Lung (tissue), 12 donors: Measurements from ENCODE around the gene CDIPT. TPM values are rescaled to one million over a fixed set of nuclear protein-coding genes. Genes with fewer than 3 reads are reported as not detected.
A peak's percentile ranks its signal among the peaks of the same experiment; 100 is the strongest.

Experiments used
- ATAC-seq: fragments of 200-7000 bp; cut with Tn5 transposase; one replicate; pipeline ENCODE4 v1.9.1; 2020; ENCODE audit warnings: moderate number of reproducible peaks; ENCODE audit not compliant: insufficient read depth, low FRiP score
- DNase-seq, 3 donors: peaks; one replicate each; pipeline ENCODE4 v3.0.0-alpha.2; 2013 to 2017
- H3K27ac ChIP-seq, 2 donors: one replicate each; pipeline ENCODE4 v1.5.1; 2013; ENCODE audit warnings: mild to moderate bottlenecking in 2 of 2, moderate library complexity in 2 of 2, control low read depth in 1 of 2, inconsistent platforms in 1 of 2, low read depth in 1 of 2, low read length in 1 of 2
- H3K27me3 ChIP-seq, 3 donors: one replicate each; pipeline ENCODE4 v1.5.1; 2013; ENCODE audit warnings: low read length in 2 of 3; ENCODE audit not compliant: control insufficient read depth in 3 of 3, insufficient read depth in 3 of 3
- H3K36me3 ChIP-seq, 4 donors: one replicate each; pipeline ENCODE4 v1.5.1; 2013; ENCODE audit warnings: low read length in 4 of 4, mild to moderate bottlenecking in 1 of 4, moderate library complexity in 1 of 4; ENCODE audit not compliant: control insufficient read depth in 4 of 4, insufficient read depth in 4 of 4
- H3K4me1 ChIP-seq, 5 donors: one replicate each; pipeline ENCODE4 v1.5.1; 2013; ENCODE audit warnings: low read length in 5 of 5, mild to moderate bottlenecking in 2 of 5, moderate library complexity in 1 of 5; ENCODE audit not compliant: control insufficient read depth in 5 of 5, insufficient read depth in 5 of 5
- H3K4me3 ChIP-seq: one replicate; pipeline ENCODE4 v1.5.1; 2013; ENCODE audit warnings: mild to moderate bottlenecking, control low read depth, moderate library complexity
- H3K9ac ChIP-seq, 2 donors: one replicate each; pipeline ENCODE4 v1.5.1; 2013; ENCODE audit warnings: low read length in 2 of 2, control low read depth in 1 of 2; ENCODE audit not compliant: insufficient read depth in 1 of 2
- H3K9me3 ChIP-seq, 4 donors: one replicate each; pipeline ENCODE4 v1.5.1; 2013; ENCODE audit warnings: low read length in 3 of 4, mild to moderate bottlenecking in 1 of 4, moderate library complexity in 1 of 4; ENCODE audit not compliant: control insufficient read depth in 4 of 4, insufficient read depth in 3 of 4
- CTCF ChIP-seq: IDR thresholded peaks from 2 replicates; pipeline ENCODE4 v1.5.1; 2012; ENCODE audit warnings: mild to moderate bottlenecking; ENCODE audit errors: control extremely low read depth, extremely low read depth
- WGBS, 2 donors: extraction: QIAGEN DNeasy Blood & Tissue Kit; methylation state at CpG; one replicate each; pipeline ENCODE4 v1.1.7; 2013; 5-methylcytosine and 5-hydroxymethylcytosine counted together
- polyA plus RNA-seq, 2 donors: library from polyadenylated mRNA; stranded (reverse); fragments of 200-250 nt; gene quantifications; one replicate each; pipeline ENCODE4 v1.2.1, GENCODE V29; 2013
- total RNA-seq, 2 donors: library from RNA; depleted of rRNA in 1 of 2; stranded (reverse); fragments of >200 nt in 1 of 2; gene quantifications; one replicate each; pipeline ENCODE4 v1.2.1, GENCODE V29; 2014 to 2021
- donor health status: control.
- donor health status: control.
- donor health status: Bipolar disorder and iron deficiency.
- donor health status: healthy.
- donor health status: DM: yes; HTN: yes; CAD: no.

CDIPT gene
- total and polyA plus RNA-seq, 4 donors = 66.9 to 105 (median 73.3) TPM

- DNase-seq = no peak
Measured at GRCh38 chr16:29824589-29825144, 38.4 kb downstream of the CDIPT start.

GRCh38 chr16:29821643-29822115, 41.3 kb downstream of the CDIPT start:
- peak; percentile 56 for ATAC-seq
- 37 to 68% methylated on average over 7 of the region's 7 CpGs for WGBS, 2 donors
- Histone ChIP-seq H3K9ac (peak overlapping the region in 1 of 2 donors; percentile 47), H3K27me3 (no peaks in the 10 kb centered on the region), H3K4me3 (peak overlapping the region; percentile 80), H3K4me1 (peaks cover 5 to 38% (median 19%) of the 10 kb centered on the region in 5 donors), H3K27ac (peak overlapping the region; percentile 66 to 81), H3K36me3 (peaks cover 0 to 16% (median 12%) of the 10 kb centered on the region in 4 donors), H3K9me3 (no peaks in the 10 kb centered on the region)
- TF ChIP-seq CTCF = no peak
- DNase-seq = peak in 1 of 3 donors; percentile 63

More at GRCh38 chr16:29824589-29825144, 38.4 kb downstream of the CDIPT start:
- peaks cover 1 to 34% (median 12%) of the 10 kb centered on the region in 5 donors for H3K4me1 ChIP-seq
- H3K36me3 ChIP-seq = peaks cover 0 to 7% (median 3%) of the 10 kb centered on the region in 4 donors
- WGBS, 2 donors = 37 to 60% methylated on average over 7 of the region's 7 CpGs
- no peak for TF ChIP-seq CTCF
- H3K27ac ChIP-seq = peak overlapping the region; percentile 47 to 82
- ATAC-seq = no peak
- H3K27me3 ChIP-seq = no peaks in the 10 kb centered on the region
- no peaks in the 10 kb centered on the region for H3K9me3 ChIP-seq
- no peak overlapping the region for H3K9ac ChIP-seq
- no peak overlapping the region for H3K4me3 ChIP-seq

GRCh38 chr16:29820730-29821642, 42.0 kb downstream of the CDIPT start:
- Histone ChIP-seq H3K4me3 (peak overlapping the region; percentile 80), H3K27me3 (no peaks in the 10 kb centered on the region), H3K4me1 (peaks cover 5 to 40% (median 19%) of the 10 kb centered on the region in 5 donors), H3K27ac (peak overlapping the region; percentile 66 to 81), H3K9me3 (no peaks in the 10 kb centered on the region), H3K36me3 (peaks cover 0 to 16% (median 11%) of the 10 kb centered on the region in 4 donors), H3K9ac (peak overlapping the region in 1 of 2 donors; percentile 67)
- no peak for TF ChIP-seq CTCF
- 18 to 39% methylated on average over 11 of the region's 11 CpGs for WGBS, 2 donors
- DNase-seq = no peak
- ATAC-seq = peak; percentile 31
